Activated CD4-positive, alpha-beta T cell treated with anti-CD3 and anti-CD28 coated beads, Interleukin-2, amount 50 U/mL, for 1 hour (primary cell): Measurements from ENCODE around the gene NPTN.
"Not testable (repeated sequence)": the region's sequence is repeated elsewhere in the genome, so short reads cannot be mapped to it uniquely, and the experiment has no call there.

Source experiments
- DNase-seq: peaks from one replicate; pipeline ENCODE4 v3.0.0-alpha.2; 2020

NPTN gene

GRCh38 chr15:73600413-73601335 lies 32.5 kb downstream of the NPTN start:
- DNase-seq = no peak

GRCh38 chr15:73599934-73600333 lies 33.3 kb downstream of the NPTN start:
- DNase-seq = no peak

- no peak for DNase-seq
These were observed 34.5 kb downstream of the NPTN start for GRCh38 chr15:73598530-73599160.

- DNase-seq = no peak
These were observed 36.1 kb downstream of the NPTN start for GRCh38 chr15:73597036-73597638.

- DNase-seq = no peak
These were observed 37.0 kb downstream of the NPTN start for GRCh38 chr15:73596174-73596573.

- DNase-seq = no peak
These were observed 39.1 kb downstream of the NPTN start for GRCh38 chr15:73594109-73594508.

- DNase-seq = no peak
These were observed 39.7 kb downstream of the NPTN start for GRCh38 chr15:73593304-73594074.

GRCh38 chr15:73590263-73590662 lies 42.9 kb downstream of the NPTN start:
- no peak for DNase-seq

GRCh38 chr15:73589766-73590165 lies 43.4 kb downstream of the NPTN start:
- no peak for DNase-seq

GRCh38 chr15:73585871-73586654 lies 47.1 kb downstream of the NPTN start:
- no peak for DNase-seq

- no peak for DNase-seq
These were observed 48.3 kb downstream of the NPTN start for GRCh38 chr15:73584699-73585420.

GRCh38 chr15:73583544-73583943 lies 49.6 kb downstream of the NPTN start:
- no peak for DNase-seq

- DNase-seq = no peak
These were observed 50.3 kb downstream of the NPTN start for GRCh38 chr15:73582851-73583379.

GRCh38 chr15:73578026-73578425 lies 55.2 kb downstream of the NPTN start:
- DNase-seq = no peak

GRCh38 chr15:73577593-73577992 lies 55.6 kb downstream of the NPTN start:
- DNase-seq = not testable (repeated sequence)

- DNase-seq = no peak
These were observed 57.4 kb downstream of the NPTN start for GRCh38 chr15:73575636-73576247.

GRCh38 chr15:73573572-73573971 lies 59.6 kb downstream of the NPTN start:
- DNase-seq = no peak

GRCh38 chr15:73573037-73573436 lies 60.2 kb downstream of the NPTN start:
- DNase-seq = no peak

- DNase-seq = no peak
These were observed 60.9 kb downstream of the NPTN start for GRCh38 chr15:73572296-73572695.

GRCh38 chr15:73571346-73571745 lies 61.8 kb downstream of the NPTN start:
- DNase-seq = no peak
